ENCODE measurements around the gene DNAAF2. TPM values are rescaled to one million over a fixed set of nuclear protein-coding genes. Genes with fewer than 3 reads are reported as not detected.
A peak's percentile ranks its signal among the peaks of the same experiment; 100 is the strongest.

DNAAF2 gene
- total and polyA plus RNA-seq, 2 of the 13 experiments (the other 11 are each of a cell fraction or from before 2014, with no cell fraction given), result 6.1 to 13.6 TPM

DNA sequence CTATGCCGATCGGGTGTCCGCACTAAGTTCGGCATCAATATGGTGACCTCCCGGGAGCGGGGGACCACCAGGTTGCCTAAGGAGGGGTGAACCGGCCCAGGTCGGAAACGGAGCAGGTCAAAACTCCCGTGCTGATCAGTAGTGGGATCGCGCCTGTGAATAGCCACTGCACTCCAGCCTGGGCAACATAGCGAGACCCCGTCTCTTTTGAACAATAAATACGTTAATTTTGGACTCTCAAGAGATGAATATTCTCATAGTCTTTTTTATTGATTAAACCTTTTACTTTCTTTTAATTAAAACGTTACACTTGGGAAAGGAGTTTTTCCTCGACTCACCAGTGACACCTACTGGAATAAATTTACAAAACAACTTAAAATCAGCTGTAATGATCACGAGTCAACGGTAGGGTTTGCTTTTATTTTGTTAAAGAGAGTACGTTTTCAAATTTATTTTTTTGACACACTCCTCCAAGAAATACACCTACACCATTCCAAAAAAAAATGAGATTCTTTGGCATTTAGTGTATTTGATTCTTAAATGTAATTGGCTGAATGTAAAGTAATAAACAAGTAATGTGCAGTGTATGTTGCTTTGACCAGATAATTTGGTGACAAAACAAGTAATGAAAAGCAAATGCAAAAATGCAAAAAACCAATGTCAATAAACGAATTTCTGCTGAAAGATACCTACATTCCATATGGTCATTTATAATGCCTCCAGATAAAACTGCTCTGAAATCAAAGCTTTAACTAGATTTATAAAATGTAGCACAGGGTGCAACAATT is 48.2 kb downstream of the DNAAF2 start (continued):
- TF ChIP-seq ZNF629 (CRISPR knock-in tag; conservative IDR thresholded peaks at IDR 0.05) (0 out of 2 replicates have a peak, but pooled peaks have one; percentile 1), ZMYM3 (CRISPR knock-in tag; IDR thresholded peaks at IDR 0.05) (peak; percentile 58), ARNT2 (CRISPR knock-in tag; IDR thresholded peaks at IDR 0.05; ENCODE audit: low read depth) (no peak; the same call in 1 of the 2 replicates), ZNF800 (CRISPR knock-in tag; IDR thresholded peaks at IDR 0.05) (peak; percentile 59; the same call in 1 of the 2 replicates), STAT5B (CRISPR knock-in tag; IDR thresholded peaks at IDR 0.05) (no peak), HMGA1 (CRISPR knock-in tag; conservative IDR thresholded peaks at IDR 0.05) (no peak), ZNF589 (CRISPR knock-in tag; conservative IDR thresholded peaks at IDR 0.05) (no peak), ZBTB34 (CRISPR knock-in tag; IDR thresholded peaks at IDR 0.05) (no peak), PCBP2 (optimal IDR thresholded peaks at IDR 0.05; ENCODE audit: low read depth, low read length, poor library complexity, severe bottlenecking) (no peak), SMAD1 (CRISPR knock-in tag; IDR thresholded peaks at IDR 0.05; ENCODE audit: borderline replicate concordance, low read depth) (no peak), GATAD2A (CRISPR knock-in tag; IDR thresholded peaks at IDR 0.05) (no peak), NFYC (CRISPR knock-in tag; IDR thresholded peaks at IDR 0.05) (no peak), SP2 (CRISPR knock-in tag; IDR thresholded peaks at IDR 0.05) (no peak), ZNF773 (CRISPR knock-in tag; IDR thresholded peaks at IDR 0.05; ENCODE audit: borderline replicate concordance) (no peak), KLF12 (CRISPR knock-in tag; IDR thresholded peaks at IDR 0.05; ENCODE audit: borderline replicate concordance) (no peak)
- TF ChIP-seq, protein P1, sequence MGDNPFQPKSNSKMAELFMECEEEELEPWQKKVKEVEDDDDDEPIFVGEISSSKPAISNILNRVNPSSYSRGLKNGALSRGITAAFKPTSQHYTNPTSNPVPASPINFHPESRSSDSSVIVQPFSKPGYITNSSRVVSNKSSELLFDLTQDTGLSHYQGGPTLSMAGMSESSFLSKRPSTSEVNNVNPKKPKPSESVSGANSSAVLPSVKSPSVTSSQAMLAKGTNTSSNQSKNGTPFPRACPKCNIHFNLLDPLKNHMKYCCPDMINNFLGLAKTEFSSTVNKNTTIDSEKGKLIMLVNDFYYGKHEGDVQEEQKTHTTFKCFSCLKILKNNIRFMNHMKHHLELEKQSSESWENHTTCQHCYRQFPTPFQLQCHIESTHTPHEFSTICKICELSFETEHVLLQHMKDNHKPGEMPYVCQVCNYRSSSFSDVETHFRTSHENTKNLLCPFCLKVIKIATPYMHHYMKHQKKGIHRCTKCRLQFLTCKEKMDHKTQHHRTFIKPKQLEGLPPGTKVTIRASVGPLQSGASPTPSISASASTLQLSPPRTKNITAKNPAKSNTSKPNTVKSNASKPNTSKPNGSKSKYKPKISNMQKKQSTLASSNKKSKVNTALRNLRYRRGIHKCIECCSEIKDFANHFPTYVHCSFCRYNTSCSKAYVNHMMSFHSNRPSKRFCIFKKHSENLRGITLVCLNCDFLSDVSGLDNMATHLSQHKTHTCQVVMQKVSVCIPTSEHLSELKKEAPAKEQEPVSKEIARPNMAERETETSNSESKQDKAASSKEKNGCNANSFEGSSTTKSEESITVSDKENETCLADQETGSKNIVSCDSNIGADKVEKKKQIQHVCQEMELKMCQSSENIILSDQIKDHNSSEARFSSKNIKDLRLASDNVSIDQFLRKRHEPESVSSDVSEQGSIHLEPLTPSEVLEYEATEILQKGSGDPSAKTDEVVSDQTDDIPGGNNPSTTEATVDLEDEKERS (CRISPR knock-in tag; IDR thresholded peaks at IDR 0.05), result peak; percentile 46; the same call in 1 of the 2 replicates
- TF ChIP-seq, protein P2, sequence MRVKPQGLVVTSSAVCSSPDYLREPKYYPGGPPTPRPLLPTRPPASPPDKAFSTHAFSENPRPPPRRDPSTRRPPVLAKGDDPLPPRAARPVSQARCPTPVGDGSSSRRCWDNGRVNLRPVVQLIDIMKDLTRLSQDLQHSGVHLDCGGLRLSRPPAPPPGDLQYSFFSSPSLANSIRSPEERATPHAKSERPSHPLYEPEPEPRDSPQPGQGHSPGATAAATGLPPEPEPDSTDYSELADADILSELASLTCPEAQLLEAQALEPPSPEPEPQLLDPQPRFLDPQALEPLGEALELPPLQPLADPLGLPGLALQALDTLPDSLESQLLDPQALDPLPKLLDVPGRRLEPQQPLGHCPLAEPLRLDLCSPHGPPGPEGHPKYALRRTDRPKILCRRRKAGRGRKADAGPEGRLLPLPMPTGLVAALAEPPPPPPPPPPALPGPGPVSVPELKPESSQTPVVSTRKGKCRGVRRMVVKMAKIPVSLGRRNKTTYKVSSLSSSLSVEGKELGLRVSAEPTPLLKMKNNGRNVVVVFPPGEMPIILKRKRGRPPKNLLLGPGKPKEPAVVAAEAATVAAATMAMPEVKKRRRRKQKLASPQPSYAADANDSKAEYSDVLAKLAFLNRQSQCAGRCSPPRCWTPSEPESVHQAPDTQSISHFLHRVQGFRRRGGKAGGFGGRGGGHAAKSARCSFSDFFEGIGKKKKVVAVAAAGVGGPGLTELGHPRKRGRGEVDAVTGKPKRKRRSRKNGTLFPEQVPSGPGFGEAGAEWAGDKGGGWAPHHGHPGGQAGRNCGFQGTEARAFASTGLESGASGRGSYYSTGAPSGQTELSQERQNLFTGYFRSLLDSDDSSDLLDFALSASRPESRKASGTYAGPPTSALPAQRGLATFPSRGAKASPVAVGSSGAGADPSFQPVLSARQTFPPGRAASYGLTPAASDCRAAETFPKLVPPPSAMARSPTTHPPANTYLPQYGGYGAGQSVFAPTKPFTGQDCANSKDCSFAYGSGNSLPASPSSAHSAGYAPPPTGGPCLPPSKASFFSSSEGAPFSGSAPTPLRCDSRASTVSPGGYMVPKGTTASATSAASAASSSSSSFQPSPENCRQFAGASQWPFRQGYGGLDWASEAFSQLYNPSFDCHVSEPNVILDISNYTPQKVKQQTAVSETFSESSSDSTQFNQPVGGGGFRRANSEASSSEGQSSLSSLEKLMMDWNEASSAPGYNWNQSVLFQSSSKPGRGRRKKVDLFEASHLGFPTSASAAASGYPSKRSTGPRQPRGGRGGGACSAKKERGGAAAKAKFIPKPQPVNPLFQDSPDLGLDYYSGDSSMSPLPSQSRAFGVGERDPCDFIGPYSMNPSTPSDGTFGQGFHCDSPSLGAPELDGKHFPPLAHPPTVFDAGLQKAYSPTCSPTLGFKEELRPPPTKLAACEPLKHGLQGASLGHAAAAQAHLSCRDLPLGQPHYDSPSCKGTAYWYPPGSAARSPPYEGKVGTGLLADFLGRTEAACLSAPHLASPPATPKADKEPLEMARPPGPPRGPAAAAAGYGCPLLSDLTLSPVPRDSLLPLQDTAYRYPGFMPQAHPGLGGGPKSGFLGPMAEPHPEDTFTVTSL (CRISPR knock-in tag; IDR thresholded peaks at IDR 0.05; ENCODE audit: borderline replicate concordance), result 0 out of 2 replicates have a peak, but pooled peaks have one; percentile 48
